OCI-LY1 (cell line): ENCODE data around the gene KRTAP19-1.

Source experiments
- H2AFZ ChIP-seq: fragments of 200-600 bp; sonication (generic), shearing (Covaris generic); 2 replicates; pipeline ENCODE4 v1.6.0; 2014; ENCODE audit warnings: antibody characterized with exemption, mild to moderate bottlenecking, low read length
- H3F3A ChIP-seq: fragments of 200-600 bp; sonication (generic), shearing (Covaris generic); 2 replicates; pipeline ENCODE4 v1.6.0; 2014; ENCODE audit warnings: mild to moderate bottlenecking, antibody characterized with exemption, low read length, moderate library complexity; ENCODE audit not compliant: insufficient read depth
- H3K27ac ChIP-seq: fragments of 200-600 bp; sonication (generic); 2 replicates; pipeline ENCODE4 v1.5.1; 2014; ENCODE audit warnings: low read length, mixed run types, mild to moderate bottlenecking, low read depth; ENCODE audit not compliant: poor library complexity, severe bottlenecking
- H3K27me3 ChIP-seq: fragments of 200-600 bp; sonication (generic); 2 replicates; pipeline ENCODE4 v1.6.0; 2014; ENCODE audit warnings: antibody characterized with exemption, mild to moderate bottlenecking, low read length, moderate library complexity; ENCODE audit not compliant: insufficient read depth
- H3K36me3 ChIP-seq: fragments of 200-600 bp; sonication (generic); 2 replicates; pipeline ENCODE4 v1.6.1; 2014; ENCODE audit warnings: mild to moderate bottlenecking, antibody characterized with exemption, low read length, moderate library complexity, mixed read lengths; ENCODE audit not compliant: insufficient read depth
- H3K4me1 ChIP-seq: fragments of 200-600 bp; sonication (generic); 2 replicates; pipeline ENCODE4 v1.5.1; 2014; ENCODE audit warnings: mild to moderate bottlenecking, low read length, moderate library complexity; ENCODE audit not compliant: insufficient read depth, severe bottlenecking
- H3K4me2 ChIP-seq: fragments of 200-600 bp; sonication (generic), shearing (Covaris generic); 2 replicates; pipeline ENCODE4 v1.6.1; 2014; ENCODE audit warnings: low read length
- H3K4me3 ChIP-seq: fragments of 200-600 bp; sonication (generic); 2 replicates; pipeline ENCODE4 v1.5.1; 2014; ENCODE audit warnings: low read length, low read depth, mild to moderate bottlenecking, mixed read lengths; ENCODE audit not compliant: poor library complexity, severe bottlenecking
- H3K79me2 ChIP-seq: fragments of 200-600 bp; shearing (Covaris generic); 2 replicates; pipeline ENCODE4 v1.6.1; 2016; ENCODE audit warnings: mixed run types, low read length, mixed read lengths; ENCODE audit not compliant: insufficient read depth
- H3K9ac ChIP-seq: fragments of 200-600 bp; sonication (generic), shearing (Covaris generic); 2 replicates; pipeline ENCODE4 v1.6.1; 2014; ENCODE audit warnings: mild to moderate bottlenecking, low read length, mixed read lengths
- H3K9me2 ChIP-seq: fragments of 200-600 bp; sonication (generic), shearing (Covaris generic); 2 replicates; pipeline ENCODE4 v1.6.1; 2014; ENCODE audit warnings: low read depth, mild to moderate bottlenecking, low read length, mixed read lengths
- H3K9me3 ChIP-seq: fragments of 200-600 bp; shearing (Covaris generic); 2 replicates; pipeline ENCODE4 v1.6.1; 2014; ENCODE audit warnings: low read length, mixed read lengths
- H4K20me1 ChIP-seq: fragments of 200-600 bp; sonication (generic), shearing (Covaris generic); 2 replicates; pipeline ENCODE4 v1.6.0; 2016; ENCODE audit warnings: mild to moderate bottlenecking, low read length; ENCODE audit not compliant: insufficient read depth
- EZH2 ChIP-seq: fragments of 200-600 bp; sonication (generic), shearing (Covaris generic); IDR thresholded peaks from 2 replicates; pipeline ENCODE4 v1.8.0; 2017; ENCODE audit warnings: borderline replicate concordance, mixed run types, mild to moderate bottlenecking, antibody characterized with exemption, low read length, moderate library complexity, mixed read lengths
- TF ChIP-seq, protein P1 (sequence below): fragments of 200-600 bp; sonication (generic), shearing (Covaris generic); IDR thresholded peaks from 2 replicates; pipeline ENCODE4 v1.5.1; 2017; ENCODE audit warnings: mild to moderate bottlenecking, antibody characterized with exemption, low read length, moderate library complexity, mixed read lengths

The KRTAP19-1 gene

DNA sequence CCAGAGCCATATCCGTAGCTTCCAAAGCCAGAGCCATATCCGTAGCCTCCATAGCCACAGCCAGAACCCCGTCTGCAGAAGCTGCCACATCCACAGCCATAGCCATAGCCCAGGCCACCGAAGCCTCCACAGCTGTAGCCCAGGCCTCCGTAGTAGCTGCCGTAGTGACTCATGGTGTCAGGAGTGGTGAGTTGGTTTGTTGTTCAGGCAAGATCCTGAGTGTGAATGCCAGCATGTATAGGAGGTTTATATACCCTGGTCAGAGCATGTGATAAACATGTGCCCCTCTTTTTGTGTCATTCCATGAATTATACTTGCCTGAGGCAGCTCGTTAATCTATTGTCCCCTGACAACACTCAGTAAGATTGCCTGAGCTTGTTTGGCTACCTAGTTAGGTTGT is at the start of gene KRTAP19-1:
Gene KRTAP19-1, minus strand, starts transcription at position 223 of the 400 bp plus-strand sequence. Its CDS starts 50 bp downstream, at position 173.
- Histone ChIP-seq H3K27me3 (no peaks in the 10 kb centered on the region), H3K4me3 (no peak within 1 kb of the TSS), H3K9ac (no peak within 1 kb of the TSS), H3K79me2 (no peaks in the 10 kb centered on the region), H3F3A (no peaks in the 10 kb centered on the region), H3K9me2 (no peaks in the 10 kb centered on the region), H4K20me1 (no peaks in the 10 kb centered on the region), H3K27ac (no peak within 1 kb of the TSS), H3K4me2 (no peak within 1 kb of the TSS), H3K4me1 (no peaks in the 10 kb centered on the region), H3K36me3 (no peaks in the 10 kb centered on the region), H2AFZ (no peak within 1 kb of the TSS), H3K9me3 (no peaks in the 10 kb centered on the region)
- TF ChIP-seq EZH2: no peak
- TF ChIP-seq, protein P1, sequence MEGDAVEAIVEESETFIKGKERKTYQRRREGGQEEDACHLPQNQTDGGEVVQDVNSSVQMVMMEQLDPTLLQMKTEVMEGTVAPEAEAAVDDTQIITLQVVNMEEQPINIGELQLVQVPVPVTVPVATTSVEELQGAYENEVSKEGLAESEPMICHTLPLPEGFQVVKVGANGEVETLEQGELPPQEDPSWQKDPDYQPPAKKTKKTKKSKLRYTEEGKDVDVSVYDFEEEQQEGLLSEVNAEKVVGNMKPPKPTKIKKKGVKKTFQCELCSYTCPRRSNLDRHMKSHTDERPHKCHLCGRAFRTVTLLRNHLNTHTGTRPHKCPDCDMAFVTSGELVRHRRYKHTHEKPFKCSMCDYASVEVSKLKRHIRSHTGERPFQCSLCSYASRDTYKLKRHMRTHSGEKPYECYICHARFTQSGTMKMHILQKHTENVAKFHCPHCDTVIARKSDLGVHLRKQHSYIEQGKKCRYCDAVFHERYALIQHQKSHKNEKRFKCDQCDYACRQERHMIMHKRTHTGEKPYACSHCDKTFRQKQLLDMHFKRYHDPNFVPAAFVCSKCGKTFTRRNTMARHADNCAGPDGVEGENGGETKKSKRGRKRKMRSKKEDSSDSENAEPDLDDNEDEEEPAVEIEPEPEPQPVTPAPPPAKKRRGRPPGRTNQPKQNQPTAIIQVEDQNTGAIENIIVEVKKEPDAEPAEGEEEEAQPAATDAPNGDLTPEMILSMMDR: no peak

DNA sequence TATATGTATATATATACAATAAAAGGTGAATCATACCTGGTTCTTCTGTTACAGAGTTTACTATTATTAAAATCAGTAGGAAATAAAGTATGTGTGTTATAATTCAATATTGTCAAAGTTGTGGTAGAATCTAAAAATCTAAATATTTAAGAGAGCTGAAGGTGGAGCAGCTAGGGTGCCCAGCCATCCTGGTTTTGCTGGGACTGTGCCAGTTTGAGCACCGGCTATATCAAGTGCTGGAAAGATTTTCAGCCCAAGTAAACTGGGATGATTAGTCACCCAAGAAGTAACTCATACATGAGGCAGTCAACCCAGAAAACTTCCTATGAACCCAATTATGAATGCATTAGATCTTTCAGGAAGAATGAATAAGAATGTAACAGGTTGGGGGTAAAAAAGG is 38.7 kb upstream of the KRTAP19-1 start:
- H2AFZ ChIP-seq: no peak overlapping the region
- no peaks in the 10 kb centered on the region for H3K36me3 ChIP-seq
- no peaks in the 10 kb centered on the region for H3K4me1 ChIP-seq
- no peak for TF ChIP-seq EZH2
- TF ChIP-seq, protein P1: no peak
- H3K9me2 ChIP-seq: no peaks in the 10 kb centered on the region
- H3K27ac ChIP-seq: no peak overlapping the region
- H3K4me2 ChIP-seq: no peak overlapping the region
- H4K20me1 ChIP-seq: no peaks in the 10 kb centered on the region
- no peaks in the 10 kb centered on the region for H3K9me3 ChIP-seq
- H3K27me3 ChIP-seq: no peaks in the 10 kb centered on the region
- no peak overlapping the region for H3K4me3 ChIP-seq
- H3K79me2 ChIP-seq: no peaks in the 10 kb centered on the region
- no peak overlapping the region for H3K9ac ChIP-seq
- H3F3A ChIP-seq: no peaks in the 10 kb centered on the region

- TF ChIP-seq, protein P1: no peak
- no peak for TF ChIP-seq EZH2
- no peaks in the 10 kb centered on the region for H4K20me1 ChIP-seq
- H3K4me2 ChIP-seq: no peak overlapping the region
- H3K9ac ChIP-seq: no peak overlapping the region
- H3K27me3 ChIP-seq: no peaks in the 10 kb centered on the region
- no peaks in the 10 kb centered on the region for H3K9me3 ChIP-seq
- no peaks in the 10 kb centered on the region for H3K79me2 ChIP-seq
- no peaks in the 10 kb centered on the region for H3K4me1 ChIP-seq
- no peaks in the 10 kb centered on the region for H3F3A ChIP-seq
- no peaks in the 10 kb centered on the region for H3K36me3 ChIP-seq
- no peak overlapping the region for H3K27ac ChIP-seq
- no peak overlapping the region for H2AFZ ChIP-seq
- no peak overlapping the region for H3K4me3 ChIP-seq
- H3K9me2 ChIP-seq: no peaks in the 10 kb centered on the region
Measured at GRCh38 chr21:30515681-30516080, 35.5 kb upstream of the KRTAP19-1 start.
